NCI-H2227 (cell line): ENCODE data around the gene WNT4.

ENCODE experiments used
- DNase-seq: peaks from one replicate; lab custom pipeline; 2025; ENCODE audit not compliant: unreplicated experiment; lab: John Stamatoyannopoulos, UW

WNT4 gene

DNA sequence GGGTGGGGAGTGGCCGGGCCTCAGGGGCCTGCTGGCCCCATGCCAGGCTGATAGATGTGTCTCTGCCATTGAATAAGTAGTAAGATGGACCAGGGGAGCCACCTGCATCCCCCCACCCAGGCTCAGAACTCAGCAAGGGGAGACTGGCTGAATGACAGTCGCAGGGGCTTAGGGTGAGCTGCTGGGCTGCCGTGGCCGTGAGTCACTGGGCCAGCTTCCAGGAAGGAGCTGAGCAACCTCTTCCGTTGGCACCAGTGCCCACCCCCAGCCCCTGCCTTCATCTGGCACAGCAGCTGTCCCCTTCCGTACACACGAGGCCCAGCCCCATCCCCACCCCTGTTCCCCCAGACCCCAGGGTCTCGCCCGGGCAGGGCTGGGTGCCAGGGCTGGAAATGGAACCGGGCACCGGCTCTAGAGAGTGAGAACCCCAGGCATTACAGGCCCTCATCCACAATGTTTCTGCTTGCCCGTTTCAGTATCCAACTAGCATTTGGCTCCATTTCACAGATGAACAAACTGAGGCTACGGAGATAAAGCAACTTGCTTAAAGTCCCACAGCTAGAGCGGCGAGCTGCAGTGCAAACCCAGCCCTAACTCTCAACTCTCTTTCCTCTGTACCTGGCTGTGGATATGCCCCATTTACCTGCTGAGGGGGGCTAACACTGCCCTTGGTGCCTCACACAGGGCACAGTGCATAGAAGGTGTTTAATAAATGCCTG, 10.2 kb downstream of the WNT4 start:
- no peak for DNase-seq

DNA sequence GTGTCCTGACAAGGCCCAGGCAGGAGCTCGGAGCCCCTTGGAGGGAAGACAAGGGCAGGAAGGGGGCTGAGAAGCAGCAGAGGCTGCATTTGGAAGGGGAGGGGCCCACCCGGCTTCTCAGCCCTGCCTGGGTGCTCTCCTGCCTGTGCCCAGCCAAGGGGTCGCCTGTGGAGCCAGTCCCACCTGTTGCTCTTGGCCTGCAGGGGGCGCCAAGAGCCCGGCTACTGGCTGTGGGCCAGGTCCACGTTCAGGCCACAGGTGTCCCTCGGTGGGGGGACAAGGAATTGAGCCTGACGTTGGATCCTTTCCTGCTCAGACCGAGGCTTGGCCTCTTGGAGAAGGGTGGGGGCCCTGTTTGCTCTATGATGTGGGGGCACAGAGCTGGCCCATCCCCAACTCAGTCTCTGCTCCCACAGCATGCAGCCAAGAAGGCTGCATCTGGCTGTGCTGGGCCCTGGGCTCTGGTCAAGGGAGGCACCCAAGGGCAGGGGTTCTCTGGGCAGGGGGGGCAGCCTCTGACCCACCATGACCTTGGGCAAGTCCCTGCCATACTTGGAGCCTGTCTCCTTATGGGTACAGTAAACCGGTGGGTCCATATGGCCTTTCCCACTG, 10.9 kb downstream of the WNT4 start:
- peak; percentile 76 for DNase-seq

DNA sequence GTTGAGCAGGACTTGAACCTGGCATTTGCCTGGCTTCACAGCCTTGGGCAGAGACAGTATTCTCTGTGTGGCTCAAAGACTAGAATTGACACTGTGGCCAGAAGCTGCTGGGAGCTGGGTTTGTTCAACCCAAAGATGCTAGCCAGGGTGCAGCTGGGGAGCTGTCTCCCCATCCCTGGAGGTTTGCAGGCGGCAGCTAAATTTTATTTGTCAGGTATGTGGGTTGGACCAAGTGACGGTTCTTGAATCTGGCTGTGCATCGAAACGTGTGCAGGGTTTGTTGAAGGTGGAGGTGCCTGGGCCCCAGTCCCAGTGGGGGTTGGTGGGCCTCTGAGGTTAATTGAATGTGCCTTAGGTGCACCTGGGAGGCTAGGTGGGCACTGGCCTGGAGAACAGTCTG, 11.8 kb downstream of the WNT4 start:
- DNase-seq = no peak

DNA sequence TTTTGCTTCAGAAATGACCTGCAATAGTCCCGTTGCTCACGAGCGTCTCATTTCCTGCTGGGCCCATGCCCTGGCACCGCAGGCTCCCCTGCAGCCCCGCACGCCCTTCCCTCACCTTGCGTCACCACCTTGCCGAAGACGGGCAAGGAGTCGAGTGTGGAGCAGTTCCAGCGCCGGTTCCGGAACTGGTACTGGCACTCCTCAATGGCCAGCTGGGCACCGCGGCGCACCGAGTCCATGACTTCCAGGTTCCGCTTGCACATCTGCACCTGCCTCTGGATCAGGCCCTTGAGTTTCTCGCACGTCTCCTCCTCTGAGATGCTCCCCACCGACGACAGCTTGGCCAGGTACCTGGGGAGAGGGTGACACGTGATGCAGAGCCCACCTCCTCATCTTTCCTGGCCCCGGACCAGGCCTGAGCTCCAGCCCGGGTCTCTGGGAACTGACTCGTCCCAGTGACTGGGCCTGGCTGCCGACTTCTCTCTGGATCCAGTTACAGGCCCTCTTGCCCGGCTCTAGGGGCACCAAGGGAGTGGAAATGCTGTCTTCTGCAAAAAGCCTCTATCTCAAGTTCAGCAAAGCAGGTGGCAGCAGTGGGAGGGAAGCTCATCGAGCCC, 13.3 kb downstream of the WNT4 start:
- DNase-seq = no peak

DNA sequence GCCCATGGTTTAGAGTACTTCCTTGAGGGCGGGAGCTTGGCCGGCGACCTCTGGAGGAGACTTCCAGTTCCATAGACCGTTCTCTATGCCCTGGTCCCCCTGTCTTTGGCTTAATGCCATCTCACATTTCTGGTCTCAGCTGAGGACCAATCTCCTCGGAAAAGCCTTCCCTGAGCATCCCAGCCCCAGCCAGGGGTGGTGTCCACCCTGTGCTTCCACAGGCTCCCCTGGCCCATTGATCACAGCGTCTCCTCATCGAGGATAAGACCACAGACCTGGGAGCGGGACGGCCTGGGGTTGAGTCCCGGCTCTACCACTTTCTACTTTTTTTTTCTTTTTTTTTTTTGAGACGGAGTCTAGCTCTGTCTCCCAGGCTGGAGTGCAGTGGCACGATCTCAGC, 14.5 kb downstream of the WNT4 start:
- no peak for DNase-seq

DNA sequence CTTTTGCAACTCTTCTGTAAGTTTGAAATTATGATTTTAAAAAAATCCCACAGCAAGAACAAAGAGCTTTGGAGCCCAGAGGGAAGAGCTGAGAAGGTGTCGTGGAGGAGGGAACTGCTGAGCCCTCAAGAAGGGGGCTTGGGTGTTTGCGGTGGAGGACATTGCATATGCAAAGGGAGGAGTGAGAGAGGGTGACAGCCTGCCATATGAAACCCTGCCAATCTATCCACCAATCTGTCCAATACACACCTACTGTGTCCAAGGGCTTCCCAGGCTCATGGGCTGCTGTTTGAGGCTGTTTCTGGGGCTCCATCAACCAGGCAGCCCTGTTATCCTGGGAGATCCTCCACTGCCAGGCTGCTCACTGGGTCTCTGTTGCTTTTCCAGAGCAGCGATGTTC, 15.2 kb downstream of the WNT4 start:
- DNase-seq = no peak

DNA sequence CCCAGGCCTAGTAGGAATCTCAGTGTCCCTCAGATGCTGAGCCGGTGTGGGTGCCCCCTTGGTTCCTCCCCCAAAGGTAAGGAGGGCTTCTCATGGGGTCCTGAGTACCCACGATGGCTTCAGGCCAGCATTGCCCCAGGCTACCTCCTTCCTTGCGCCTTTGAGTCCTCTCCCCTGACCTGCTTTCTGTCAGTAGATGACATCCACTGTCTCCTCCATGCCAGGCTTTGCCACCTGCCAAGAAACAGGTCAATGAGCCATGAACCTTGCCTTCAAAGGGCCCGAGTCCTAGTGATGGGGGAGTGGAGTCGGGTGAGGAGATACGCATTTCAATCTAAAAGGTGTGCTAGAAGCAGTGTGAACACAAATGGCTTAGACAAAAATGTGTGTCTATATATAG, 15.6 kb downstream of the WNT4 start:
- DNase-seq = no peak

DNA sequence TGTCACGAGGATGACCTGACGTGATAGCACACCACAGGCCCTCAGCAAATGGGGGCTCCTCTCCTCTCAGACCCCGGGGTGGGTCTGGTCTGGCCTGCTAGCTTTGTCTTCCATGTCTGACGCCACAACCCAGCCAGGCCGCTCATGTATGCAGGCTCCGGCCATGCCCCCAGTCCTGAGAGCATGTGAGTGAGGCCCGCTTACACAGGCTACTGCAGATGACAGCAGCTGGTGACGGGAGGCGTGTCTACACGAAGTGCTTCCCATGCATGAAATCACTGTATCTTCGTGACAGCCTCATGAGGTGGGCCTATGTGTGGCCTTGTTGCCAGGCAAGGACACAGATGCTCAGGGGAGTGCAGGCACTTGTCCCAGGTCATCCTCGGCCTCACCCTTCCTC, 16.4 kb downstream of the WNT4 start:
- no peak for DNase-seq

DNA sequence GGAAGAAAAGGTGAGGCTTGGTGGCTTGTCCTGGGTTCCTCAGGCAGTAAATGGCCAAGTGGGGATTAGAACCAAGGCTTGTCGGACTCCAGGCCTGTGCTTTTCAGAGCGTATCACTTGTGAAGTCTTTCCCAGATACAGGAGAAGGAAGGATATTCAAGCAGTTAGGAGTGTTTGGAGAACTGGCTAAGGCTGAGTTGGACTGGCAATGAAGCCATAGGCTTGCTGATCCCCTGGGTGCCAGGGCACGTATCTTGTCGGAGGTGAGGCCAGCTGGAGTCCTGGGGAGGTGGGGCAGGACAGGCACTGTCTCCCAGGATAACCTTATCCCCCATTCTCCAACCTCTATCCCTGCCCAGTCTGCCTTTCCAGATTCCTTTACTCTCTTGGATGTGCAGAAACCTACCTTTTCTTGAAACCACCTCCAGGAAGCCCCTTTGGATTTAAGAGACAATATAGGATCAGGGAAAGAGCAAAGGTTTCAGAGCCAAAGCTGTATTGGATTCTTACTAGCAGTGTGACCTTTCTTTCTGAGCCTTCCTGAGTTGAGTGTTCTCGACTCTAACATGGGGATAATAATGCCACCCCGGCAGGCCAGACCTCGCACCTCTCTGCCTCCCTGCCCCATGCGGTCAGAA, 18.2 kb downstream of the WNT4 start:
- no peak for DNase-seq

DNA sequence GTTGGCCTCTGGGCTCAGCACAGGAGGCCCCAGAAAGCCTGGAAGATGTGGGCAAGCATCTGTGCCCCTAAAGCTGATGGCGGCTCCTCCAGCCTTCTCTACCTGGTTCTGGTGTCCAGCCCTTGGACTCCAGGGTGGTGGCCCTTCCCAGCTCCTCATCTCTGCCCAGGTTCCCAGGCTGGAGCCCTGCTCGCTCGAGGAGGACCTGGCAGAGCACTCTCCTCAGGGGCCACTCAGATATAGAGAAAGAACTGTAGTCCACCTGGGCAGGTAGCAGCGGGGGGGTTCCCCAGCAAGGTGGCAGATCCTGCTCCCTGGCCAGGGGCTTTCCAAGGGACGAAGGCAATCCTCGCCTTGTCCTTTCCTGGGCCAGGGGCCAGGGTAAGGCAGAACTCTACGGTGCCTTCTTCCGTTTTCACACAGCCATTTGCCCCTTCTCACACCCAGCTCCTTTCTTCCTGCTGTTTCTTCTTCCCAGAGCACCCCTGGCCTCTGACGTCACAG, 18.9 kb downstream of the WNT4 start:
- DNase-seq = no peak

DNA sequence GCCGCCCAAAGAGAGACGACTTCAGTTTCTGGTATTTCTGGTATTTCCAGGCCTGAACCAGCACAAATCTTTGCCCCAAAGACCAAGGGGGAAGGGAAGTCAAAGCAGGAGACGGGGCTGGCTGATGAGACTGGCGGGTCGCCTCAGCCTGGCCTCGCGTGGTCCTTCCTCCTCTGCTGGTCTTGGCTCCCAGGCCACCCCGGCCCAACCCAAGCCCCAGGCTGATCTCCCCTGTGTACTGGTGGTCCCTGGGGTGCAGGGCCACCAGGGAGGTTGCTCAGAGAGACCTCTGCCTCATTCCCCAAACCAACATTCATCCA, 19.9 kb downstream of the WNT4 start:
- DNase-seq = no peak

DNA sequence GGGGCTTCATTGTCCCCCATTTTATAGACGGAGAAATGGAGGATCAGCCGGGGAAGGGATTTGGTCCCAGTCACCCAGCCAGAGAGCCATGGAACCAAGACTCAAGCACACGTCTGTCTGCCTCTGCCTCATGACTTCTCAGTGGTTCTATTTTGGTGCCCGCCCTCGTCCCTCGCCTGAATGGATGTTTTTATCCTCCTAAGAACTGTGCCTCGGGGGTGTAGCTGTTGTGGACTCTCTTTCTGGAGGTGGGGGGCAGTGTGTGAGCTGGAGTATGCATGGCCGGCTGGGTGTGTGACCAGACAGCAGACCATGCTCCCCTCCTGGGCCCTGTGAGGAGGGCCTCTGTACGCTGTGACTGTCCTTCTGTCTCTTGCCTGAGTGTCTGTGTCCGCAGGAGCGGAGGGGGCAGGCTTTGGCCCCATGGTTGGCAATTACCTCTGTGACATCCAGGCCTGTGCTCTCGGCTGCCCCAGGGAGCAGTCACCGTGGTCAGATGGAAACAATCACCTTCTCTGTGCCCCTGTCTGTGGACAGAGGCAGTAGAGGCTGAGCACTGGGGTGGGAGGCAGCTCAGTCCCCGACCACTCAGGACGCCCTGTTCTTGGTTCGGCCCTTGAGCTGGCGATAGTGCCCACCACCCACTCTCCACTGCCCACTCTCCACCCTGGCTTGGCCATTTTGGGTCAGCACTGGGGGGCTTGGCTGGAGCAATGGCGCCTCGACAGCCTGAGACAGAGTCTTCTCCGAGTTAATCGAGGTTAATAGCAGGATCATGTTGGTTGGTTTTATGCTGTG, 20.4 kb downstream of the WNT4 start:
- no peak for DNase-seq

DNA sequence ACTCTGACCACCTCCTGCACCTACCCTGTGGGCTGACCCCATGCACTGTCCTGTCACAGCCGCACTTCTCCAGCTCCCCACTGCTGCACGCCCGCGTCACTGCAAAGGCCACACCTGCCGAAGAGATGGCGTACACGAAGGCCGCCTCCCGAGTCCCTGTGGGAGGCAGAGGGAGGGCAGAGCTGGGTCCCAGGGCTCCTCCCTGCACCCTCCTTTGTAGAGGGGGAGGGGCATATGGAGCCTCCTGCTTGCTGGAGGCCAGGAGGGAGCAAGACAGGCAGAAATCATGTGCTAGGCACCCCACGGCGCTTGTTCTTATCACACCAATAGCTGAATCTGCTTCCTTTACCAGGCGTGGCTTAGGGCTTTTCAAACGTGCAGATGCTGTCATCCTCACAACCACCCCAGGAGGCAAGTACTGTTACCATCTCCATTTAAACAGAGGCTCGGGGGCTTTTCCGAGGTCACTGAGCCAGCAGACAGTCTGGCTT, 21.4 kb downstream of the WNT4 start:
- DNase-seq = peak; percentile 63

DNA sequence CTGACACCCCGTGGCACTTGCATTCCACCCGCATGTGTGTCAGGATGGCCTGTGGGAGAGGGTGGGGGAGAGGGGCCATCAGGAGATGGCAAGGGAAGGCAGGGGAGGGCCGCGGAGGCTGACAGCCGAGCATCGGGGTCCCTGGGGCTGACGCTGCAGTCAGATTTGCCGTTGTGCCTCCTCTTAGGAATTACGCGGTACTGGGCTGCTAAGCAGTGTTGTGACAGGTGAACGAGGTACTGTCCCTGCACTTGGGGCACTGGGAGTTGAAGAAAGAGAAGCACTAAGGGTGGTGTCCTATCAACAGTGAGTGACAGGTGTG, 22.5 kb downstream of the WNT4 start:
- DNase-seq = no peak

DNA sequence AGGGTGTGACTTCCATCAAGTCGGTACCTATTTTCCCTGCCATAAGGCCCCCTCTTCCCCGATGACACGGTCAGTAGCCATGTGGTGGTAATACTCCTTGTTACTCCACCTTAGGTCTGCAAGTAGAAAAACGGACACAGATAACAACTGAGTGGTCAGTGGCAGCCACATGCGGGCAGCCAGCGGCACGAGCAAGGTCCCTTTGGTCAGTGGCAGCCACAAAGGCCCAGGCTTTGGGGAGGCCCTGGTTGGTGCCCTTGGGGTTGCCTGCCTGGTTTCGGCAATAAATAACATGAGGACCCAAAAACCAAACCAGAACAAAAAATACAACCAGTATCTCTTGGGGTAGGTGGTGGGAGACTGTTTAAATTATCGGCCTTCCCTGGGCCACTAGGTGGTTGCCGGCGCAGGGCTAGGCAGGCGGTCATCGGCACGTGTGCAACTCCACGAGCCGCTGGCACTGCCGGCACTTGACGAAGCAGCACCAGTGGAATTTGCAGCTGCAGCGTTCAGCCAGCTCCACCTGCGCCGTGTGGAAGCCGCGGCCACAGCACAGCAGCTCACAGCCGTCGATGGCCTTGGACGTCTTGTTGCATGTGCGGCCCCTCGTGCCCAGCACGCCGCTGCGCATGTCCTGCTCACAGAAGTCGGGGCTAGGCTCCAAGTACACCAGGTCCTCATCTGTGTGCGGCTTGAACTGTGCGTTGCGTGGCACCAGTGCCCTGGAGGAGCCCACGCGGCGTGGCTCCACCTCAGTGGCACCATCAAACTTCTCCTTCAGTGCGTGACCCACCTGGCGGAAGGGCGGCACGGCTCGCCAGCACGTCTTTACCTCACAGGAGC, 23.1 kb downstream of the WNT4 start:
- DNase-seq = no peak

DNA sequence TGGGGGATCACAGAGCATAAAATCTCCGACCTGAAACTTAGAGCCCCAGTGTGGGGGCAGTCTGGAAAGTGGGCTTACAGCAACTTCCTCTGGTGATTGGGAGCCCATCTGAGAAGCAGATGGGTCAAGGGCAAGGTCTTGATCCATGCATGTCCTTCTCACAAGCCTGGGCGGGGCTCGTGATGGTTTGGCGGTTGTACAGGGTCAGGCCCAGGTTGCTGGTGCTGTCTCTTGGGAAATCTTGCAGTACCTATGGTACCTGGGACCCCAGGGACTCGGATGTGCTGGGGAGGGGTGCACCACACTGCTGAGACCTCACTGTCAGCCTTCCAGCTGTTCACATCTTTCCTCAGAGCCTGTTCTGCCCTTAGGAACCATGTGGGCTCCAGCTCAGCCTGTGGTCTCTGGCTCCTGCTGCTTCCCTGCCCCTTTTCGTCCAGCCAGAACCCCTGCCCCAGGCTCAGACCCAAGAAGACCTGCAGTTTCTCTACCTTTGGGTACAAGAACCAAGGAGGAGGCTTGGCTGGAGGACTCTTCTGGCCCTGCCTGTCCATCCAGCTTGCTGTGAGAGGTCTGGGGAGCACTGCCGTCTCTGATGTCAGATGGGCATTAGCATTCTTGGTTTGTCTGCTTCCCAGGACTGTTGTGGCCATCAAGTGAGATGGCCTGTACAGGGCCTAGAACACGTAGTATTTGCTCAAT, 24.5 kb downstream of the WNT4 start:
- no peak for DNase-seq

DNA sequence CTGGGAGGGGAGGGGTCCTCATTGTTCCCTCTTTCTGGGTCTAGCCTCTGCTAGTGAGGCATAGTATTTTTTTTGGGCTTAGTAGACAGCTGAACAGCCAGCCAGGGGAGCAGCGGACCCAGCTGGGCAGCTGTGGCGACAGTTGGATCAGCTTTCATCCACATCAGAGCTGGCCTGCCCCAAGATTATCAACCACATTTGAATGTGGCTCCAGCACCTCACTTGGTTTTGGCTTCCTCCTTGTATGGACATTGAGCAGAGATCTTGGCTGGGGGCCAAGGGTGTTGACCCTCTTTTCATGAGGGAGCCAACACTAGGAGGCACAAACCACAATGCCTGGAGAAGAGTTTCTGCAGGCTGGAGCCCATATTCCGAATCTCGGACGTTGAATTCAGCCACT, 25.0 kb downstream of the WNT4 start:
- no peak for DNase-seq

DNA sequence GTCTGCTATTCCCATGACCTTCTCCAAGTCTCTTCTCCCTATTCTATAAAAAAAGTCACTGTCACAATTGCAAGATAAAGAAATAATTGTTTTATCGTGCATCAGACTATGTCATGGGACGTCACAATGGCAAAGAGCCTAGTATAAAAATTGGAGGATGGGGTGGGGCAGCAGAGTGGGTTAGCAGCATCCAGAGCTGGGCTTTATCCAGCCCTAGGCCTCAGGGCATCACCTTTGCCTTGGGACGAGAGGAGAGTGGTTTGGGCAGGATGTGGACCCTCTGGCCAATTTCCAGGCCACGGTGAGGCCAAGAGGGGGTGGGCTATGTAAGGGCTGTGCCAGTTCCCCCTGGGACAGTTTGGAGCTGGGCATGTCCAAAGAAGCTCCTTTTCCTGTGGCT, 25.7 kb downstream of the WNT4 start:
- no peak for DNase-seq

DNA sequence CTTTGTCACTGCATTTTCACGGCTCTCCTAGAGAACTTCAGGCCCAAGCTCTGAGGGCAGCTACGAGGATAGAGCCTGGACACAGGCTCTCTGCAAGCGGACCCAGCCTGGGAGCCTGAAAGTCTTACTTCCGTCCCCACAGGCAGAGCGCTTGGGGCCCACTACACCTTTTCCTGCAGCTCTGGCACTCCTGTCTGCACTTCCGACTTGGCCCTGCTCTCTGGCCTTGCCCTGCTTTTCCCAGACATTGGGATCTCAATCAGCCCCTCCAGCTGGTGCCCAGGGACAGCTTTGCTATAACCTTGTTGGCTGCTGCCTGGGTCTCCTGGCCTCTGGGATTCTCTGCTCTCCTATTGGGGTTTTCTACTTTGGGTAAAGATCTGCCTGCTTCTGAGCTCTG, 27.6 kb downstream of the WNT4 start:
- DNase-seq = no peak
